Astrocyte (in vitro differentiated cells and primary cell): ENCODE measurements around the gene OS9. TPM values are rescaled to one million over a fixed set of nuclear protein-coding genes. Genes with fewer than 3 reads are reported as not detected.

Experiments
- DNase-seq: peaks from one replicate; pipeline ENCODE4 v3.0.0-alpha.2; 2010; ENCODE audit warnings: low read depth
- FAIRE-seq: peaks from 2 replicates; lab custom pipeline; 2011; peaks lifted over from hg19 to GRCh38; lab: Jason Lieb, UNC
- H2AFZ ChIP-seq: 2 replicates; pipeline ENCODE4 v1.6.0; 2012; ENCODE audit warnings: low read depth, low read length, inconsistent platforms
- H3K27ac ChIP-seq: 2 replicates; pipeline ENCODE4 v1.5.1; 2011; ENCODE audit warnings: low read depth, low read length, inconsistent platforms
- H3K27me3 ChIP-seq: 2 replicates; pipeline ENCODE4 v1.6.0; 2011; ENCODE audit warnings: low read length, inconsistent platforms; ENCODE audit not compliant: insufficient read depth
- H3K36me3 ChIP-seq: 2 replicates; pipeline ENCODE4 v1.5.1; 2011; ENCODE audit warnings: low read length, inconsistent platforms; ENCODE audit not compliant: insufficient read depth
- H3K4me1 ChIP-seq: 2 replicates; pipeline ENCODE4 v1.5.1; 2011; ENCODE audit warnings: low read length, inconsistent platforms; ENCODE audit not compliant: insufficient read depth
- H3K4me2 ChIP-seq: 2 replicates; pipeline ENCODE4 v1.6.0; 2012; ENCODE audit warnings: low read length, inconsistent platforms
- H3K4me3 ChIP-seq: 2 replicates; pipeline ENCODE4 v1.5.1; 2011; ENCODE audit warnings: low read depth, mild to moderate bottlenecking, low read length, inconsistent platforms; ENCODE audit not compliant: insufficient read depth
- H3K79me2 ChIP-seq: 2 replicates; pipeline ENCODE4 v1.6.0; 2012; ENCODE audit warnings: mild to moderate bottlenecking, low read length, inconsistent platforms; ENCODE audit not compliant: insufficient read depth
- H3K9ac ChIP-seq: 2 replicates; pipeline ENCODE4 v1.6.0; 2012; ENCODE audit warnings: mild to moderate bottlenecking, low read length, inconsistent platforms
- H3K9me3 ChIP-seq: 2 replicates; pipeline ENCODE4 v1.5.1; 2012; ENCODE audit warnings: low read depth, mild to moderate bottlenecking, low read length, inconsistent platforms; ENCODE audit not compliant: insufficient read depth
- H4K20me1 ChIP-seq: 2 replicates; pipeline ENCODE4 v1.6.0; 2012; ENCODE audit warnings: low read length, inconsistent platforms; ENCODE audit not compliant: insufficient read depth
- H3K27ac Mint-ChIP-seq: one replicate; pipeline ENCODE4 v1.8.0; 2021; ENCODE audit warnings: mild to moderate bottlenecking, mixed read lengths; ENCODE audit not compliant: unreplicated experiment
- H3K27me3 Mint-ChIP-seq: one replicate; pipeline ENCODE4 v1.8.0; 2021; ENCODE audit warnings: low read depth, mixed read lengths; ENCODE audit not compliant: unreplicated experiment
- H3K36me3 Mint-ChIP-seq: one replicate; pipeline ENCODE4 v1.8.0; 2021; ENCODE audit warnings: low read depth, mixed read lengths; ENCODE audit not compliant: unreplicated experiment
- H3K4me1 Mint-ChIP-seq: one replicate; pipeline ENCODE4 v1.8.0; 2021; ENCODE audit warnings: low read depth, mixed read lengths; ENCODE audit not compliant: unreplicated experiment
- H3K4me3 Mint-ChIP-seq: one replicate; pipeline ENCODE4 v1.8.0; 2021; ENCODE audit warnings: mild to moderate bottlenecking, moderate library complexity, mixed read lengths; ENCODE audit not compliant: unreplicated experiment
- H3K9me3 Mint-ChIP-seq: one replicate; pipeline ENCODE4 v1.8.0; 2021; ENCODE audit warnings: mild to moderate bottlenecking, mixed read lengths; ENCODE audit not compliant: unreplicated experiment
- CTCF ChIP-seq: IDR thresholded peaks from 2 replicates; pipeline ENCODE4 v1.5.1; 2011; ENCODE audit warnings: low read depth, mild to moderate bottlenecking, inconsistent platforms, low read length, moderate library complexity; ENCODE audit not compliant: insufficient read depth
- EZH2 ChIP-seq: IDR thresholded peaks from 2 replicates; pipeline ENCODE4 v1.6.1; 2012; ENCODE audit warnings: mild to moderate bottlenecking, low read length, inconsistent platforms; ENCODE audit not compliant: insufficient read depth
- total RNA-seq: library from RNA; stranded (reverse); gene quantifications from 2 replicates; pipeline ENCODE4 v1.2.1, GENCODE V29; 2021

OS9 gene
- total RNA-seq, 1 donor from 2014 or later: 194 TPM

DNA sequence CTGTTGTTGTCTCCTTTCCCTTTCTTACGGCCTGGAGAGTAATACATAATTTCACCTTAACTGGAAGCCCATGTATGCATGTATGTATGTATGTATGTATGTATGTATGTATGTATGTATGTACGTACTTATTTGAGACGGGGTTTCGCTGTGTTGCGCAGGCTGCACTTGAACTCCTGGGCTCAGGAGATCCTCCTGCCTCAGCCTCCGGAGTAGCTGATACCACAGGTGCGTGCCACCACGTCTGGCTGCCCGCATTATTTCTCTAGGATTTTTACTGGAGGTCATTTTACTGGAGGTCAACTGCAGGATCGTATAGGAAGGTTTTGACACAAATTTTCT, 644 bp upstream of the OS9 start:
- no peak overlapping the region for H3K9ac ChIP-seq
- no peak for DNase-seq
- H3K27ac ChIP-seq: no peak overlapping the region
- H3K9me3 ChIP-seq: no peaks in the 10 kb centered on the region
- peak overlapping the region; percentile 30 for H2AFZ ChIP-seq
- peaks cover 7% of the 10 kb centered on the region for H3K9me3 Mint-ChIP-seq
- no peak overlapping the region for H3K4me3 Mint-ChIP-seq
- TF ChIP-seq CTCF: no peak
- TF ChIP-seq EZH2: no peak
- H3K79me2 ChIP-seq: peaks cover 13% of the 10 kb centered on the region
- H4K20me1 ChIP-seq: peaks cover 3% of the 10 kb centered on the region
- H3K4me1 ChIP-seq: peaks cover 7% of the 10 kb centered on the region
- peaks cover 11% of the 10 kb centered on the region for H3K36me3 ChIP-seq
- no peaks in the 10 kb centered on the region for H3K27me3 ChIP-seq
- no peaks in the 10 kb centered on the region for H3K4me1 Mint-ChIP-seq
- no peak overlapping the region for H3K27ac Mint-ChIP-seq
- H3K27me3 Mint-ChIP-seq: peaks cover 12% of the 10 kb centered on the region
- H3K36me3 Mint-ChIP-seq: peaks cover 14% of the 10 kb centered on the region
- peak overlapping the region; percentile 30 for H3K4me3 ChIP-seq
- H3K4me2 ChIP-seq: peak overlapping the region; percentile 75
- FAIRE-seq: no peak

DNA sequence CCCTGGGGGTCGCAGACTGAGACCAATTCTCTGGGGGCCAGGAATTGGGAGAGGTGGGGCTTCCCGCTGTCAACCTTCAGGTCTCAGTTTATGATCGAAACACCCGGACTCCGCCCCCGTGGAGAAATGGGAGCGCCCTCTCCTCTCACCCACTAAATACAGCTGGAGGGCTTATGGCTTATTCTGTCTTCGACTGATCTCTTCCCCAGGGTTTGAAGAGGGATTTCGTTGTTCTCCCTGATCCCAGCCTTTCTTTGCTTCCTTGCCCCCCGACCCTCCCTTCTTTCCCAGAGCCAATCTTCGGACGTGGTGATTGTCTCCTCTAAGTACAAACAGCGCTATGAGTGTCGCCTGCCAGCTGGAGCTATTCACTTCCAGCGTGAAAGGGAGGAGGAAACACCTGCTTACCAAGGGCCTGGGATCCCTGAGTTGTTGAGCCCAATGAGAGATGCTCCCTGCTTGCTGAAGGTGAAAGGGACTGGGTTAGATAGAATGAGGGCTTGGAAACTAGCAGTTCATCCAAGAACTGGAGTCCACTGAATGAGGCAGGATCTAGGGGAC, 607 bp downstream of the OS9 start:
- peaks cover 12% of the 10 kb centered on the region for H3K27me3 Mint-ChIP-seq
- no peak for FAIRE-seq

More for the DNA sequence above, 607 bp downstream of the OS9 start:
- H3K9ac ChIP-seq: peak overlapping the region; percentile 93
- H3K4me3 Mint-ChIP-seq: no peak overlapping the region
- peak overlapping the region; percentile 96 for H3K4me3 ChIP-seq
- H2AFZ ChIP-seq: peak overlapping the region; percentile 98
- H3K4me1 Mint-ChIP-seq: no peaks in the 10 kb centered on the region
- no peak overlapping the region for H3K27ac Mint-ChIP-seq
- H3K79me2 ChIP-seq: peaks cover 13% of the 10 kb centered on the region
- DNase-seq: no peak
- no peaks in the 10 kb centered on the region for H3K9me3 ChIP-seq
- H3K36me3 Mint-ChIP-seq: peaks cover 18% of the 10 kb centered on the region
- H3K9me3 Mint-ChIP-seq: peaks cover 7% of the 10 kb centered on the region
- peaks cover 11% of the 10 kb centered on the region for H3K36me3 ChIP-seq
- no peaks in the 10 kb centered on the region for H3K27me3 ChIP-seq
- peak overlapping the region; percentile 87 for H3K4me2 ChIP-seq
- H3K4me1 ChIP-seq: peaks cover 7% of the 10 kb centered on the region
- TF ChIP-seq CTCF: no peak
- TF ChIP-seq EZH2: no peak
- peaks cover 3% of the 10 kb centered on the region for H4K20me1 ChIP-seq
- peak overlapping the region; percentile 69 for H3K27ac ChIP-seq
